ENCODE measurements around the gene ZNF112. TPM values are rescaled to one million over a fixed set of nuclear protein-coding genes. Genes with fewer than 3 reads are reported as not detected.
"Not testable (repeated sequence)": the region's sequence is repeated elsewhere in the genome, so short reads cannot be mapped to it uniquely, and the experiment has no call there.

Gene ZNF112
- total RNA-seq (1 to 10 TPM; 3.1 to 9.0 (median 5.5) TPM), polyA plus RNA-seq (1 to 10 TPM; 1.7 to 2.2 TPM)
- long read RNA-seq, donor 1, partial matches to known transcripts: 1 of 2 reads
- long read RNA-seq, donor 1, other reads (novel, unspliced or antisense): 0 of 2 reads
- long read RNA-seq, donor 2, partial matches to known transcripts: 0 of 5 reads
- long read RNA-seq, donor 2, other reads (novel, unspliced or antisense): 0 of 5 reads
- long read RNA-seq, donor 3, partial matches to known transcripts: 0 of 1 reads
- long read RNA-seq, donor 3, other reads (novel, unspliced or antisense): 1 of 1 reads

GRCh38 chr19:44356383-44357111 lies at the start of gene ZNF112:
ZNF112 (minus strand) TSS chr19:44356680; CDS start chr19:44340539, 16,141 bp downstream.
- Histone ChIP-seq H3K4me3 (peak within 1 kb of the TSS; percentile 41 to 97 (median 69)), H3K4me1 (peaks cover 0 to 15% (median 7%) of the 10 kb centered on the region in 12 donors), H3K36me3 (no peaks in the 10 kb centered on the region), H3K27ac (peak within 1 kb of the TSS in 9 of 12 donors; percentile 37 to 76 (median 63)), H3K9me3 (peaks cover 0 to 29% (median 12%) of the 10 kb centered on the region in 12 donors), H3K27me3 (no peaks in the 10 kb centered on the region)
- peak; percentile 100 for ATAC-seq
- 0 to 1% (median 1%) methylated on average over 24 to 38 of the region's 38 CpGs for WGBS, 4 donors
- peak; percentile 86 to 92 (median 91) for DNase-seq
- intact Hi-C loops (cut with DNase I): loop anchor here in 5 of 10 donors (1.0 to 10.0 kb wide), 4 partner anchors 45 to 52 kb away; partner anchors contain the start of genes ZNF235 (in 4 of the 5) and ZNF285 (in 2 of the 5)
- TF ChIP-seq CTCF (IDR thresholded peaks at IDR 0.05): no peak
- peak in 1 of 2 donors; percentile 40 for TF ChIP-seq POLR2A (IDR thresholded peaks at IDR 0.05)

GRCh38 chr19:44401139-44402115 lies 44.9 kb upstream of the ZNF112 start, which contains the start of gene ZNF285:
ZNF285 (minus strand) TSS chr19:44401608; CDS start chr19:44397213, 4,395 bp downstream.
- WGBS, 4 donors: 6 to 8% (median 7%) methylated on average over 38 to 43 of the region's 43 CpGs
- no peaks in the 10 kb centered on the region for H3K27me3 ChIP-seq
- DNase-seq (peak; percentile 95 to 98 (median 97)), ATAC-seq (peak; percentile 99 to 100 (median 100))
- H3K9me3 ChIP-seq: peaks cover 0 to 32% (median 15%) of the 10 kb centered on the region in 12 donors
- TF ChIP-seq POLR2A (IDR thresholded peaks at IDR 0.05) (peak in 1 of 2 donors; percentile 23), CTCF (IDR thresholded peaks at IDR 0.05) (no peak)
- intact Hi-C loops (cut with DNase I): loop anchor here in 2 of 10 donors (1.0 to 5.0 kb wide), 3 partner anchors 44 to 46 kb away; partner anchors contain the start of genes ZNF112 (in 2 of the 2) and ZNF229 (in 1 of the 2)
- peak within 1 kb of the TSS; percentile 44 to 74 (median 60) for H3K4me3 ChIP-seq
- H3K36me3 ChIP-seq: peaks cover 0 to 7% (median 0%) of the 10 kb centered on the region in 9 donors
- H3K27ac ChIP-seq: peak within 1 kb of the TSS in 10 of 12 donors; percentile 6 to 66 (median 56)
- peaks cover 0 to 4% (median 0%) of the 10 kb centered on the region in 12 donors for H3K4me1 ChIP-seq

- ATAC-seq; intact Hi-C loops (cut with DNase I); H3K4me1 ChIP-seq; H3K27ac ChIP-seq; DNase-seq; H3K27me3 ChIP-seq; H3K4me3 ChIP-seq: not testable (repeated sequence)
- H3K36me3 ChIP-seq: peaks cover 0 to 69% (median 40%) of the 10 kb centered on the region in 9 donors
- 95 to 97% (median 96%) methylated on average over 4 of the region's 4 CpGs for WGBS, 4 donors
- H3K9me3 ChIP-seq: peaks cover 0 to 42% (median 3%) of the 10 kb centered on the region in 12 donors
These were observed 32.8 kb upstream of the ZNF112 start for GRCh38 chr19:44389268-44389667.

GRCh38 chr19:44374789-44375188 lies 18.3 kb upstream of the ZNF112 start:
- TF ChIP-seq CTCF (IDR thresholded peaks at IDR 0.05) (no peak), POLR2A (IDR thresholded peaks at IDR 0.05) (no peak)
- intact Hi-C loops (cut with DNase I): no loop called here
- ATAC-seq (no peak), DNase-seq (no peak)
- Histone ChIP-seq H3K9me3 (peaks cover 0 to 30% (median 3%) of the 10 kb centered on the region in 12 donors), H3K27ac (no peak overlapping the region), H3K4me1 (no peaks in the 10 kb centered on the region), H3K27me3 (no peaks in the 10 kb centered on the region), H3K36me3 (no peaks in the 10 kb centered on the region), H3K4me3 (no peak overlapping the region)
- WGBS, 4 donors: 48 to 54% (median 52%) methylated on average over 2 of the region's 2 CpGs
